HG02759 (cell line): ENCODE results near the gene SH3PXD2B.

Experiments
- ATAC-seq: cut with Tn5 transposase; IDR thresholded peaks from one replicate; pipeline ENCODE4 v1.9.1; 2021; ENCODE audit warnings: mild to moderate bottlenecking, moderate library complexity; ENCODE audit not compliant: unreplicated experiment

The SH3PXD2B gene

DNA sequence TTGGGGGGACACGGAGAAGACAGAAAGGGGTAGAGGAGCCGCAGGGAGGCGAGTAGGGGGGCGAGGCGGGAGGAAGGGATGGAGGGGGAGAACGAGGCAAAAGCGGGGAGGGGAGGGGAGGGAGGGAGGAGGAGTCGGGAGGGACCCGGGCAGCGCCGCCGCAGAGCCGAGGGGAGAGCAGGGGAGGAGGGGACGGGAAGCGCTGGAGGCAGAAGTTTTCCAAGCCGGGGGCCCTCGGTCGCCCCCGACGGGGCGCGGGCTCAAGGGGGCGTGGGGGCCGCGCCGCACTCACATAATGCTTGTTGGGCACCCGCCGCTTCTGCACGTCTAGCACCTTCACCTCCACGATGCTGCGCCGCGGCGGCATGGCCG lies 353 bp downstream of the SH3PXD2B start:
- ATAC-seq = peak; percentile 17

- no peak for ATAC-seq
Measured at GRCh38 chr5:172453206-172453985, 929 bp downstream of the SH3PXD2B start.

DNA sequence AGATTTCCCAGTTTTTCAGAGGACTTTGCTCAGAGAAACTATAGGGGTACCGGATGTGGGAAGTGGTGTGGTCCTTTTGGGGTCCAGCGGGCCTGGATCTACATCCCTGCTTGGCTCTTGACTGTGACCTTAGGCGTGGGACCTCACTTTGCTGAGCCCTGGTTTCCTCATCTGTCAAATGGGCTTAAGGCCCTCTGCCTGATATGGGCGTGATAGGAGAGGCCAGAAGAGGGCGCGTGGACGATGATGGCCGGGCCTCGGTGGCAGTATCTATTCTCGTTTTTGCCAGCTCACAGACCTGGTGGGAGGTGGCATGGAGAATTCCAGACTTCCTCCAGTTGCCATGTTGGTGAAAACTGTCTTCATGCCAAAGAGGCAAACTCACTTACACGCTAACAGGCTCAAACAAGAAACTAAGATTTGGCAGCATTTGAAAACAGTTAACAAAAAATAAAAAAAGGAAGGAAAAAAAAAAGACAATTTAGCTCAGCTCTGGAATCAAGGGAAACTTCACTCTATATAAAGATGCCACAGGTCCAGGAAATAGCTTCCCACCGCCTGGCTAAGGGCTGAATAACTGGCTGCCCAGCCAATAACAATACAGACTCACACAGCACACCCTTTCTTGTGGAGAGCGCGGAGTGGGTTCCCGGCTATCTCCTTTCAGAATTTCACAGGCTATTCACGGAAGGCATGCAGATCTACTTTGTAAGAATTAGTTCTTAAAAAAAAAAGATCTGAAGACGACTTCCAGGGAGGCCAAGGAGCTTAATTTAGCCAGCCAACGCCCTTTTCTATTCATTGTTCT lies 1.7 kb downstream of the SH3PXD2B start:
- ATAC-seq = no peak

DNA sequence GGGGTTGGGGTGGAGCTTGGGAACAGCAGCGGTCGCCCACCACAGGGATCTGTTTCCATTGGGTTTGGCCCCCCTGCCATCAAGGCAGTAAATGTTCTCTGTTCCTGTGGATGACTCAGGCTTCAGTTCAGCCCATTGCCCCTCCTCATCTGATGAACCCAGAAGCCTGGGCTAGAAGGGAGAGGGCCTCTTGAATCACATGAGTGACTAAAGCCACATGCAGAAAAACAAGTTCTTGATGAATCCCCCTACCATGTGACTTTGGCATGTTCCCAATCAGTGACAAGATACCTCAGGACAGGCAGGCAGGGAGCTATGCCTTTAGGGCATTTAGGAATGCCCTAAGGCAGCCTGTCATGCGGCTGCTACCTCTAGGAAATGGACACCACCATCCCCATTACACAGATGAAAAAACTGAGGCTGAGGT lies 2.5 kb downstream of the SH3PXD2B start:
- ATAC-seq = no peak

GRCh38 chr5:172450861-172451695 lies 3.2 kb downstream of the SH3PXD2B start:
- ATAC-seq = no peak

- ATAC-seq = no peak
Measured at GRCh38 chr5:172450453-172450852, 3.9 kb downstream of the SH3PXD2B start.

DNA sequence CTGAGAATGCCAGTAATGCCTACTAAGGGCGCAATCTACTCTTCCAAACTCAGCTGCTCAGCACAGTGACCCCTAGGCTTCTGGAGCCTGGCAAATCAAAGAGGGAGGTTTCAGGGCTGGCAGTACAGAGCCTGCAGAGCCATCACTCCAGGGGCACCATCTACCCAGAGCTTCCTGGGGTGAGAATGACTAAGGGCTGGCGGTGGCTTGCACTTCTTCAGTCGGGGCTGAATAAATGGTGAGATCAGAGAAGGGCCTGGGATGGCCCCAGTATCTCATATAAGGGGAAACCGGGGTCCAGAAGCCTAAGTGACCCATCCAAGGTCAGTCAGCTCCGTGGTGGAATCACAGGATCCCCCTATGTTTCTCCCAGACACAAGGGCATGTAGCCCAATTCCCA lies 5.3 kb downstream of the SH3PXD2B start:
- ATAC-seq = no peak

GRCh38 chr5:172447646-172448365 lies 6.5 kb downstream of the SH3PXD2B start:
- ATAC-seq = no peak

- ATAC-seq = no peak
Measured at GRCh38 chr5:172446336-172447051, 7.8 kb downstream of the SH3PXD2B start.

GRCh38 chr5:172445866-172446265 lies 8.5 kb downstream of the SH3PXD2B start:
- ATAC-seq = no peak

DNA sequence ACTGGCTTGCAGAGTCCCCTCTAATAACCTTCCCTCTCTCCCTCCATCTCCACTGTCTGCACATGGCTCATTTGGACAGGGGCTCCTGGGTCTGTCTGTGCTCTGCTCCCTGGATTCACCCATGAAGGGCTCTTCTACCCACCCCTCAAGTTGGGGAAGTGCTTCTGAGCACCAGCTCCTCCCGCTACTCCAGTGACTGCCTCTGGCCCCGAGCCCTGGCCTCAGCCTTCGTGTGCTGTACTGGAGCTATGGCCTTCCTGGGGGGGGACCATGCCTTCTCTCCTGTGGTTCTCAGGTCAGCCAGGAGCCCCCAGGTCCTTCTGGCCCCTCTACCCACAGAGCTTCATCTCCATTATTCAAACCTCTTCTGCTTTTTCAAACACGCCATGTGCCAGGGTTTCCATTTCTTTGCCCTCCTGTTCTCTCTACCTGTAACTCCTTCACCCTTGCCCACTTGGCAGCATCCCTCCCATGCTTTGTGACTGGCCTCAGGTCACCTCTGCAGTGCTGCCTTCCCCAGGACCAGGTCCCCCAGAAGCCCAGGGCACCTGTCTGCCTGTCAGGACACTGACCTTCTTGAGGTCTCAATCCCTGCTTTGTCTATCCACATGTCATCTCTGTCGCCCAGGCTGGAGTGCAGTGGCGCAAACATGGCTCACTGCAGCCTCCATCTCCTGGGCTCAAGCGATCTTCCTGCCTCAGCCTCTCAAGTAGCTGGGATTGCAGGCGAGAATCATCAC lies 9.5 kb downstream of the SH3PXD2B start:
- no peak for ATAC-seq

- ATAC-seq = no peak
Measured at GRCh38 chr5:172444110-172444510, 10.2 kb downstream of the SH3PXD2B start.

DNA sequence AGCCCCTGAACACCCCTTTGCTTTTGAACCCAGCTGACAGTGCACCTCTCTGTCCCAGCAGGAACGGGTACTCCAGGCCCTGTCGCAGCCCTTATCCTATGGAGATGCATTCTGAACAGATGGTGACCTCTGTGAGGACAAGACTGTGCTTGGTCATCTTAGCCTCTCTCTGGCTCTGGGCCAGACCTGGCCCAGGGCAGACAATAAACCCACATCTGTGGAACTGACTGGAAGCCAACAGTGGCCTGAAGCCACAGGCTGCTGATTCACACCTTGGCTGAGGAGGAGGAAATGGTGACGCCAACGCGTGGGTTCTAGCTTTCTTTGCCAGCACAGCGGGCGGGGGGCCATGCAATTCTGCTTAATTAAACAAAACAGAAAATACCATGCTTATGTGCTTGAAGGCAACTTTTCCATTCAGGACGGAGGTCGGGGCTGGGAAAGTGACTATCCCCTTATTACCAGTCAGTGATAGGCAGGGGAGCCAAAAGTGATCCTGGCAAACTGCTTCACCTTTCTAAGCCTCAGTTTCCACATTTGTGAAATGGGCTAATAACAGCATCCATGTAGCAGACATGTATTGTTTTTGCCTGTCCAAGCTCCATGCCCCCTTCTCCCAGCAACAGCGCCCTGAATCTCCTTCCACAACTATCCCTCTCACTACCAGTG lies 10.8 kb downstream of the SH3PXD2B start:
- no peak for ATAC-seq

- ATAC-seq = no peak
Measured at GRCh38 chr5:172442592-172442991, 11.7 kb downstream of the SH3PXD2B start.

DNA sequence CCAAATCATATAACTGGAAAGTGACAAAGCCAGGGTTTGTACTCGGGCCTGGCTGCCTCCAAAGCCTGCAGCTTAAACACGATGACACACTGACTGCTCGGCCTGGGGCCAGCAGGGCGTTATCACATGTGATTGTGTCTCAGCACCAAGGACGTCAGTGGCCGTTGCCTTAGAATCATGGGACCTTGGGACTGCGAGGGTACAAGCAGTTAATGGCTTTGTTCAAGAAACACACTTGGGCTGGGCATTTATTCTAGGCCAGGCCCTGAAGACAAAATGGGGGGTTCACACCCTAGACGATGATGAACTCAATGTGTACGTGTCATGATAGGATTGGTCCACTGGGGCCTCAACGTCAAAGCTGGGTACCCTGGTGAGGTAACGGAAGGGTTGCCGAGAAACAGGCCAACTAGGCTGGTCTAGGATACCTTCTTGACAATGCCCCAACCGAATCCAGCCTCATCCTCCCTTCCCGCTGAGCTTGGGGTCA lies 13.0 kb downstream of the SH3PXD2B start:
- no peak for ATAC-seq

GRCh38 chr5:172440486-172440885 lies 13.8 kb downstream of the SH3PXD2B start:
- no peak for ATAC-seq

- no peak for ATAC-seq
Measured at GRCh38 chr5:172439785-172440477, 14.4 kb downstream of the SH3PXD2B start.

- ATAC-seq = no peak
Measured at GRCh38 chr5:172438319-172438668, 16.0 kb downstream of the SH3PXD2B start.
